GM23338 (cell line): Measurements from ENCODE around the gene TTLL5. TPM values are rescaled to one million over a fixed set of nuclear protein-coding genes. Genes with fewer than 3 reads are reported as not detected.

Experiments
- ATAC-seq: fragments of 200-7000 bp; cut with Tn5 transposase; 3 replicates; pipeline ENCODE4 v1.9.1; 2020
- DNase-seq: peaks from one replicate; pipeline ENCODE4 v3.0.0-alpha.2; 2015; ENCODE audit warnings: low spot score
- H2AFZ ChIP-seq: fragments of 200-600 bp; sonication (generic); 2 replicates; pipeline ENCODE4 v1.8.0; 2016; ENCODE audit warnings: antibody characterized with exemption, mild to moderate bottlenecking, moderate library complexity
- H3F3A ChIP-seq: fragments of 200-600 bp; sonication (generic); replicated peaks from 2 replicates; pipeline ENCODE4 v1.8.0; 2017; ENCODE audit warnings: antibody characterized with exemption, mixed run types, low read depth
- H3K27ac ChIP-seq: fragments of 200-600 bp; sonication (generic); 2 replicates; pipeline ENCODE4 v1.6.1; 2016; ENCODE audit warnings: low read depth
- H3K27me3 ChIP-seq: fragments of 200-600 bp; sonication (generic); 2 replicates; pipeline ENCODE4 v1.8.0; 2016; ENCODE audit warnings: mild to moderate bottlenecking, mixed run types, moderate library complexity; ENCODE audit not compliant: insufficient read depth
- H3K36me3 ChIP-seq: fragments of 200-600 bp; sonication (generic); 2 replicates; pipeline ENCODE4 v1.8.0; 2016; ENCODE audit warnings: mild to moderate bottlenecking; ENCODE audit not compliant: insufficient read depth
- H3K4me1 ChIP-seq: fragments of 200-600 bp; sonication (generic); 2 replicates; pipeline ENCODE4 v1.8.0; 2016; ENCODE audit warnings: mild to moderate bottlenecking, moderate library complexity; ENCODE audit not compliant: insufficient read depth
- H3K4me2 ChIP-seq: fragments of 200-600 bp; sonication (generic); 2 replicates; pipeline ENCODE4 v1.7.1; 2017; ENCODE audit warnings: mixed run types
- H3K4me3 ChIP-seq: fragments of 200-600 bp; sonication (generic); 2 replicates; pipeline ENCODE4 v1.6.1; 2016; ENCODE audit warnings: mixed run types
- H3K79me2 ChIP-seq: fragments of 200-600 bp; sonication (generic); replicated peaks from 2 replicates; pipeline ENCODE4 v1.8.0; 2017; ENCODE audit warnings: mild to moderate bottlenecking; ENCODE audit not compliant: insufficient read depth
- H3K9me2 ChIP-seq: fragments of 200-600 bp; sonication (generic); 2 replicates; pipeline ENCODE4 v1.8.0; 2017; ENCODE audit not compliant: insufficient read depth
- H4K20me1 ChIP-seq: fragments of 200-600 bp; sonication (generic); replicated peaks from 2 replicates; pipeline ENCODE4 v1.8.0; 2017; ENCODE audit warnings: mild to moderate bottlenecking; ENCODE audit not compliant: insufficient read depth
- H3K27ac Mint-ChIP-seq: 2 replicates; pipeline ENCODE4 v1.8.0; 2020; ENCODE audit warnings: inconsistent platforms, mild to moderate bottlenecking, moderate library complexity, mixed read lengths
- H3K27me3 Mint-ChIP-seq: 3 replicates; pipeline ENCODE4 v1.8.0; 2022; ENCODE audit warnings: low read depth, mild to moderate bottlenecking, moderate library complexity, mixed read lengths, inconsistent platforms; ENCODE audit not compliant: insufficient read depth, poor library complexity
- H3K36me3 Mint-ChIP-seq: 3 replicates; pipeline ENCODE4 v1.8.0; 2021; ENCODE audit warnings: low read depth, mild to moderate bottlenecking, inconsistent platforms, moderate library complexity, mixed read lengths
- H3K4me1 Mint-ChIP-seq: 3 replicates; pipeline ENCODE4 v1.8.0; 2020; ENCODE audit warnings: mild to moderate bottlenecking, inconsistent platforms, mixed read lengths
- H3K4me3 Mint-ChIP-seq: 3 replicates; pipeline ENCODE4 v1.8.0; 2021; ENCODE audit warnings: moderate library complexity, mild to moderate bottlenecking, inconsistent platforms, mixed read lengths
- H3K9me3 Mint-ChIP-seq: 3 replicates; pipeline ENCODE4 v1.8.0; 2020; ENCODE audit warnings: moderate library complexity, mild to moderate bottlenecking, inconsistent platforms, mixed read lengths
- JUNB ChIP-seq: IDR thresholded peaks from one replicate; pipeline ENCODE4 v1.6.1; 2016; ENCODE audit warnings: antibody characterized with exemption; ENCODE audit not compliant: unreplicated experiment
- ZNF331 ChIP-seq: fragments of 250-450 bp; sonication (Bioruptor Pico); IDR thresholded peaks from 2 replicates; pipeline ENCODE4 v1.5.0; 2020; ENCODE audit warnings: low read depth, mild to moderate bottlenecking, moderate library complexity
- polyA plus RNA-seq: library from polyadenylated mRNA; unstranded; fragments of >200 nt; fragmentation: Nextera tagmentation; extraction: Ambion mirVana; gene quantifications from 2 replicates; pipeline ENCODE4 v1.2.1, GENCODE V29; 2016
- total RNA-seq: library from RNA; depleted of rRNA; stranded (reverse); fragments of >200 nt; shearing (Covaris generic); gene quantifications from 2 replicates; pipeline ENCODE4 v1.2.3, GENCODE V29; 2014
- TF ChIP-seq, protein P1 (sequence below), 2 experiments: fragments of 200-600 bp in 1 of 2; sonication (generic) in 1 of 2; conservative IDR thresholded peaks; 2 replicates each; pipeline versions ENCODE4 v1.5.1 to v1.6.1; 2016 to 2017; ENCODE audit warnings: antibody characterized with exemption in 2 of 2, low read depth in 2 of 2, mild to moderate bottlenecking in 2 of 2, moderate library complexity in 1 of 2

TTLL5 gene
- total and polyA plus RNA-seq, 2 experiments from 2014 or later, result 33.5 to 35.4 TPM

GRCh38 chr14:75709207-75709812, 48.3 kb downstream of the TTLL5 start:
- peak; percentile 65 for ATAC-seq
- no peaks in the 10 kb centered on the region for H3K27me3 Mint-ChIP-seq
- no peak overlapping the region for H3K27ac Mint-ChIP-seq
- no peaks in the 10 kb centered on the region for H3F3A ChIP-seq
- no peak overlapping the region for H2AFZ ChIP-seq
- DNase-seq, result peak; percentile 90
- H3K27ac ChIP-seq, result no peak overlapping the region
- peaks cover 5% of the 10 kb centered on the region; the same call in 1 of the 2 replicates for H3K4me1 ChIP-seq
- H3K36me3 ChIP-seq, result peaks cover 3% of the 10 kb centered on the region; the same call in 1 of the 2 replicates
- no peaks in the 10 kb centered on the region for H3K9me2 ChIP-seq
- no peaks in the 10 kb centered on the region for H3K9me3 Mint-ChIP-seq
- TF ChIP-seq JUNB, result no peak
- TF ChIP-seq, protein P1, sequence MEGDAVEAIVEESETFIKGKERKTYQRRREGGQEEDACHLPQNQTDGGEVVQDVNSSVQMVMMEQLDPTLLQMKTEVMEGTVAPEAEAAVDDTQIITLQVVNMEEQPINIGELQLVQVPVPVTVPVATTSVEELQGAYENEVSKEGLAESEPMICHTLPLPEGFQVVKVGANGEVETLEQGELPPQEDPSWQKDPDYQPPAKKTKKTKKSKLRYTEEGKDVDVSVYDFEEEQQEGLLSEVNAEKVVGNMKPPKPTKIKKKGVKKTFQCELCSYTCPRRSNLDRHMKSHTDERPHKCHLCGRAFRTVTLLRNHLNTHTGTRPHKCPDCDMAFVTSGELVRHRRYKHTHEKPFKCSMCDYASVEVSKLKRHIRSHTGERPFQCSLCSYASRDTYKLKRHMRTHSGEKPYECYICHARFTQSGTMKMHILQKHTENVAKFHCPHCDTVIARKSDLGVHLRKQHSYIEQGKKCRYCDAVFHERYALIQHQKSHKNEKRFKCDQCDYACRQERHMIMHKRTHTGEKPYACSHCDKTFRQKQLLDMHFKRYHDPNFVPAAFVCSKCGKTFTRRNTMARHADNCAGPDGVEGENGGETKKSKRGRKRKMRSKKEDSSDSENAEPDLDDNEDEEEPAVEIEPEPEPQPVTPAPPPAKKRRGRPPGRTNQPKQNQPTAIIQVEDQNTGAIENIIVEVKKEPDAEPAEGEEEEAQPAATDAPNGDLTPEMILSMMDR (conservative IDR thresholded peaks at IDR 0.05; ENCODE audit: low read depth in 2 of 2), result peak; percentile 79 to 87
- H3K27me3 ChIP-seq, result no peaks in the 10 kb centered on the region
- H3K4me3 Mint-ChIP-seq, result no peak overlapping the region
- H3K4me3 ChIP-seq, result no peak overlapping the region
- peaks cover 8% of the 10 kb centered on the region; the same call in 2 of the 3 replicates for H3K36me3 Mint-ChIP-seq
- H4K20me1 ChIP-seq, result no peaks in the 10 kb centered on the region
- H3K79me2 ChIP-seq, result no peaks in the 10 kb centered on the region
- H3K4me1 Mint-ChIP-seq, result peaks cover 15% of the 10 kb centered on the region
- H3K4me2 ChIP-seq, result no peak overlapping the region

- Mint-ChIP-seq H3K27ac (peak overlapping the region; percentile 88; the same call in 1 of the 2 replicates), H3K9me3 (no peaks in the 10 kb centered on the region), H3K4me3 (no peak overlapping the region), H3K4me1 (peaks cover 15% of the 10 kb centered on the region), H3K27me3 (no peaks in the 10 kb centered on the region), H3K36me3 (peaks cover 8% of the 10 kb centered on the region; the same call in 2 of the 3 replicates)
- Histone ChIP-seq H4K20me1 (no peaks in the 10 kb centered on the region), H3F3A (no peaks in the 10 kb centered on the region), H2AFZ (no peak overlapping the region), H3K4me2 (no peak overlapping the region), H3K27ac (no peak overlapping the region), H3K4me1 (peaks cover 5% of the 10 kb centered on the region; the same call in 1 of the 2 replicates), H3K79me2 (no peaks in the 10 kb centered on the region), H3K27me3 (no peaks in the 10 kb centered on the region), H3K36me3 (peaks cover 3% of the 10 kb centered on the region; the same call in 1 of the 2 replicates), H3K9me2 (no peaks in the 10 kb centered on the region), H3K4me3 (no peak overlapping the region)
- TF ChIP-seq, protein P1 (conservative IDR thresholded peaks at IDR 0.05; ENCODE audit: low read depth in 2 of 2), result peak; percentile 72 to 73
- no peak for TF ChIP-seq ZNF331 (CRISPR knock-in tag)
- ATAC-seq, result peak; percentile 81
- DNase-seq, result peak; percentile 61
Observed at GRCh38 chr14:75711105-75711795, 50.2 kb downstream of the TTLL5 start.
